GM10266 (cell line): Measurements from ENCODE around the gene PPT2.

Source experiments
- DNase-seq: peaks from one replicate; pipeline ENCODE4 v3.0.0; 2012; ENCODE audit errors: extremely low spot score
- TF ChIP-seq, protein P1 (sequence below): IDR thresholded peaks from 2 replicates; pipeline ENCODE4 v1.5.1; 2012; ENCODE audit warnings: mild to moderate bottlenecking, low read depth; ENCODE audit not compliant: control insufficient read depth, insufficient read depth; ENCODE audit errors: missing control alignments

PPT2 gene

DNA sequence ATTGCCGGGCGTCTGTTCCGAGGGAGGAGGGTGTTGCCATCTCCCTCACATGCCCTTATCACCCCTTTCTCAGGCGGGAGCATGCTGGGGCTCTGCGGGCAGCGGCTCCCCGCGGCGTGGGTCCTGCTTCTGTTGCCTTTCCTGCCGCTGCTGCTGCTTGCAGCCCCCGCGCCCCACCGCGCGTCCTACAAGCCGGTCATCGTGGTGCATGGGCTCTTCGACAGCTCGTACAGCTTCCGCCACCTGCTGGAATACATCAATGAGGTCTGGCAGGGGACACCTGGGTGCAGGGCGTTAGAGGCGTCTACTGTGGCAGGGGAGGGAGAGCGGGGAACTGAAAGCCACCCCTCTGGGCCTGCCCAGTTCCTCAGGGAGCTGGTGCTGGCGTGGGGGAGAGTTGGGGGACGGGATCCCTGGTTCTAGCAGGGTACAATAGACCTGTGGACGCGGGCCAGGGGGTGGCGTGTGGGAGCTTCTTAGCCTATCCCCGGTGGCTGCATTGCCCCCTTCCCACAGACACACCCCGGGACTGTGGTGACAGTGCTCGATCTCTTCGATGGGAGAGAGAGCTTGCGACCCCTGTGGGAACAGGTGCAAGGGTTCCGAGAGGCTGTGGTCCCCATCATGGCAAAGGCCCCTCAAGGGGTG, 697 bp downstream of the PPT2 start:
- TF ChIP-seq, protein P1, sequence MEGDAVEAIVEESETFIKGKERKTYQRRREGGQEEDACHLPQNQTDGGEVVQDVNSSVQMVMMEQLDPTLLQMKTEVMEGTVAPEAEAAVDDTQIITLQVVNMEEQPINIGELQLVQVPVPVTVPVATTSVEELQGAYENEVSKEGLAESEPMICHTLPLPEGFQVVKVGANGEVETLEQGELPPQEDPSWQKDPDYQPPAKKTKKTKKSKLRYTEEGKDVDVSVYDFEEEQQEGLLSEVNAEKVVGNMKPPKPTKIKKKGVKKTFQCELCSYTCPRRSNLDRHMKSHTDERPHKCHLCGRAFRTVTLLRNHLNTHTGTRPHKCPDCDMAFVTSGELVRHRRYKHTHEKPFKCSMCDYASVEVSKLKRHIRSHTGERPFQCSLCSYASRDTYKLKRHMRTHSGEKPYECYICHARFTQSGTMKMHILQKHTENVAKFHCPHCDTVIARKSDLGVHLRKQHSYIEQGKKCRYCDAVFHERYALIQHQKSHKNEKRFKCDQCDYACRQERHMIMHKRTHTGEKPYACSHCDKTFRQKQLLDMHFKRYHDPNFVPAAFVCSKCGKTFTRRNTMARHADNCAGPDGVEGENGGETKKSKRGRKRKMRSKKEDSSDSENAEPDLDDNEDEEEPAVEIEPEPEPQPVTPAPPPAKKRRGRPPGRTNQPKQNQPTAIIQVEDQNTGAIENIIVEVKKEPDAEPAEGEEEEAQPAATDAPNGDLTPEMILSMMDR: peak; percentile 70
- DNase-seq: peak; percentile 88

DNA sequence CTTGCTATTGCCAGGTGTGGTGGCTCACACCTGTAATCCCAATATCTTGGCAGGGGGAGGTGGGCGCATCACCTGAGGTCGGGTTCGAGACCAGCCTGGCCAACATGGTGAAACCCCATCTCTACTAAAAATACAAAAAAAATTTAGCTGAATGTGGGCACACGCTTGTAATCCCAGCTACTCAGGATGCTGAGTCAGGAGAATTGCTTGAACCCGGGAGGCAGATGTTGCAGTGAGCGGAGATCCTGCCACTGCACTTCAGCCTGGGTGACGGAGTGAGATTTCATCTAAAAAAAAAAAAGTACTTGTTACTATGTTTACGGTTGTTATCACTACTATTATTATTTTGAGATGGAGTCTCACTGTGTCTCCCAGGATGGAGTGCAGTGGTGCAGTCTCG, 3.0 kb downstream of the PPT2 start:
- no peak for DNase-seq
- TF ChIP-seq, protein P1: no peak

DNA sequence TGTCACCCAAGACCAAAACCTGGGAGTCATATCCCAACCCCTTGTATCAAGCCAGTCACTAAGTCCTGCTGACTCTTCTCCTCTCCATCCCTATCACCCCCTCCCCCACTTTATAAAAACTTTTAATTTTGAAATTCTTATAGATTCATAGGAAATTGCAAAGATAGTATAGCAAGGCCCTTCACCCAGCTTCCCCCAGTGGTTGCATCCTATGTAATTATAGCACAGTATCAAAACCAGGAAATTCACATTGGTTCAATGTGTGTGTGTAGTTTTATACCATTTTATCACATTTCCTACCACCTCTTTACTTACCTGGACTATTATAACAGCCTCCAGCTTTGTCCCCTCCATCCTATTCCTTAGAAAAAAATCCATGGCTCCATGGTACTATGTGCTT, 4.1 kb downstream of the PPT2 start:
- TF ChIP-seq, protein P1: no peak
- DNase-seq: no peak

DNA sequence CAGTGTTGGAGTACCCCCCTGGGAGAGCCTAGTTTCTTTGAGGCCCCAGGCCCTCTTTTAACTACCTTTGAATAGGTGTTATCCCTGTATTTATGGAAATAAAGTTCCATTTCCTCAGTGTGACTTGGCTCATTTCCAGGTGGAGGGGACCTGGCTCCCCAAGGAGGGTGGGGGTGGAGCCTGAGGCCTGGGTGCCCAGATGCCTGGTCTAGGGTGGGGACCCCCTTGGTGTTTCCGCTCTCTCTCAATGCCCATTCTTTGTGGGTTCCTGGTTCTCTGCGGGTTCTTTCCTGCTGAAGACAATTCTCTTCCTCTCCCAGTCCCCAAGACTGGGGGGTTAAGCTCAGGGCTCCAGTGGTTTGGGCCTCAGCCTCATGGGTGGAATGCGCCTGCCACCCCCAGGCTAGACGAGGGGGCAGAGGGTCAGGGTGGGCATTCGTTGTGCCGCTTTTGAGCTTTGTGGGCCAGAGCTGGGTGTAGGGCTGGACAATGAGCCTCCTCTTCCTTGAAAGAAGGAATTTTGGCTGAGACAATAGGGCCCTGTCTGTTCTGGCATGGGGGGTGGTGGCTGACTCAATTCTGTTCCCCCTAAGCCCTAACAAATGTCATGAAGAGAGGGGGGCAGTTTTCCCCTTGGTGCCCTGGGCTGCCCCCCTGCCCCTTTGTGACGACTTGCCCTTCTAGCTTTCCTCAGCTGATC, 9.8 kb downstream of the PPT2 start:
- TF ChIP-seq, protein P1: no peak
- DNase-seq: no peak

DNA sequence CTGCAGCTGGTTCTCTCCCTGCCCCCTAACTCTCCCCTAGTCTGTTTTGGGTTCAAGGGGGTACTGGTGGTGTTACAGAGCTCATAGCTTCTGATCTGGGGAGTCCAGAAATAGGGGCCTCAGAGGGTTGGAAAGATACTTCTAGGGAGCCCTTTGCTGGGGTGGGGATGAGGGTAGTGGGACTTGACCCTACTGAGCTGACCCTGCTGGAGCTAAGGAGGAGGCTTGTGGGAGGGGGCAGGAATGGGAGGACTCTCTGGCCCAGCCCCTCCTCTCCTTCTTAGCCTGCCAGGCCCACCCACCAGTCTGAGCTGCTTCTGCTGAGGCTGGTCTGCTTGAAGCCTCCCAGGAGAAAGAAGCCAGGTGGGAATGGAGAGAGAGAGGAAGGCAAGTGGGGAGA, 10.4 kb downstream of the PPT2 start, which contains the start of gene EGFL8:
Gene EGFL8, plus strand, starts transcription at position 301 of the 400 bp plus-strand sequence. CDS start 1,571 bp downstream, outside the sequence.
- DNase-seq: no peak
- TF ChIP-seq, protein P1: no peak

DNA sequence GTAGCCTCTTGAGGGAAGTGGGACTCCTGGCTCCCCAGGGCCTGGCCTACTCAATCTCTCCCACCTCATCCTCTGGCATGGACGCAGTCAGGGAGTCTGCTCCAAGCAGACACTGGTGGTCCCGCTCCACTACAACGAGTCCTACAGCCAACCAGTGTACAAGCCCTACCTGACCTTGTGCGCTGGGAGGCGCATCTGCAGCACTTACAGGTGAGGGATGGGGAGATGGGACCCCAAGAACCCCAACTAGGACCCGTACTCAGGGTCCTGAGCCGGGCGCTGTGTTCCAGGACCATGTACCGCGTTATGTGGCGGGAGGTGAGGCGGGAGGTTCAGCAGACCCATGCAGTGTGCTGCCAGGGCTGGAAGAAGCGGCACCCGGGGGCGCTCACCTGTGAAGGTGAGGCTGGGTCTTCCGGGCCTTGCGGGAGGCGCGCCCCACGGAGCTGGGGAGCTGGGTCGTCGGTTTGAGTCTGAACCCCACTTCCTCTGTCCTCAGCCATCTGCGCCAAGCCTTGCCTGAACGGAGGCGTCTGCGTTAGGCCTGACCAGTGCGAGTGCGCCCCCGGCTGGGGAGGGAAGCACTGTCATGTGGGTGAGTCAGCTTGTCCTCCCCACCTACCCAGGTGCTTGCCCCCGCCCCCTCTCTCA, 12.6 kb downstream of the PPT2 start:
- TF ChIP-seq, protein P1: no peak
- DNase-seq: no peak
